Activated T-cell treated with anti-CD3 and anti-CD28 coated beads, Interleukin-2, amount 50 U/mL, for 1 hour (primary cell): Measurements from ENCODE around the gene FAM209B.
"Not testable (repeated sequence)": the region's sequence is repeated elsewhere in the genome, so short reads cannot be mapped to it uniquely, and the experiment has no call there.

ENCODE experiments used
- DNase-seq: peaks from one replicate; pipeline ENCODE4 v3.0.0-alpha.2; 2020

FAM209B gene

GRCh38 chr20:56532946-56533345 is at the start of gene FAM209B:
TSS of gene FAM209B (plus strand) at chr20:56533246. CDS start at chr20:56533342, 96 bp downstream.
- DNase-seq, result not testable (repeated sequence)

- DNase-seq, result no peak
Observed at GRCh38 chr20:56483970-56484369, 49.1 kb upstream of the FAM209B start.

GRCh38 chr20:56487216-56487615 is 45.8 kb upstream of the FAM209B start:
- no peak for DNase-seq

GRCh38 chr20:56488566-56488965 is 44.5 kb upstream of the FAM209B start:
- DNase-seq, result no peak

GRCh38 chr20:56501116-56501515 is 31.9 kb upstream of the FAM209B start:
- no peak for DNase-seq

GRCh38 chr20:56503916-56504315 is 29.1 kb upstream of the FAM209B start:
- DNase-seq, result no peak

GRCh38 chr20:56504373-56505005 is 28.6 kb upstream of the FAM209B start:
- peak; percentile 29 for DNase-seq

- DNase-seq, result no peak
Observed at GRCh38 chr20:56506103-56506502, 26.9 kb upstream of the FAM209B start.

GRCh38 chr20:56511926-56512325 is 21.1 kb upstream of the FAM209B start:
- no peak for DNase-seq

- DNase-seq, result no peak
Observed at GRCh38 chr20:56513161-56514150, 19.6 kb upstream of the FAM209B start.

GRCh38 chr20:56516631-56517030 is 16.4 kb upstream of the FAM209B start:
- DNase-seq, result no peak

- no peak for DNase-seq
Observed at GRCh38 chr20:56517211-56517610, 15.8 kb upstream of the FAM209B start.

- no peak for DNase-seq
Observed at GRCh38 chr20:56517641-56518040, 15.4 kb upstream of the FAM209B start.

GRCh38 chr20:56518126-56518525 is 14.9 kb upstream of the FAM209B start:
- no peak for DNase-seq

GRCh38 chr20:56518721-56519398 is 14.2 kb upstream of the FAM209B start:
- no peak for DNase-seq

GRCh38 chr20:56519551-56519950 is 13.5 kb upstream of the FAM209B start:
- no peak for DNase-seq

- no peak for DNase-seq
Observed at GRCh38 chr20:56520180-56520579, 12.9 kb upstream of the FAM209B start.

- DNase-seq, result not testable (repeated sequence)
Observed at GRCh38 chr20:56520746-56521354, 12.2 kb upstream of the FAM209B start.

GRCh38 chr20:56522311-56522710 is 10.7 kb upstream of the FAM209B start:
- no peak for DNase-seq

GRCh38 chr20:56524444-56524843 is 8.6 kb upstream of the FAM209B start, which contains the start of gene FAM209A:
TSS of gene FAM209A (plus strand) at chr20:56524744. CDS start at chr20:56524809, 65 bp downstream.
- DNase-seq, result not testable (repeated sequence)

GRCh38 chr20:56527521-56527920 is 5.5 kb upstream of the FAM209B start:
- DNase-seq, result no peak

- DNase-seq, result no peak
Observed at GRCh38 chr20:56537997-56538396, 5.0 kb downstream of the FAM209B start.

GRCh38 chr20:56540415-56540814 is 7.4 kb downstream of the FAM209B start:
- no peak for DNase-seq
